Measurements from ENCODE around the gene AGBL4. TPM values are rescaled to one million over a fixed set of nuclear protein-coding genes. Genes with fewer than 3 reads are reported as not detected.

AGBL4 gene
- total and polyA plus RNA-seq, 2 of the 4 experiments (the other 2 are of a cell fraction), result not detected

DNA sequence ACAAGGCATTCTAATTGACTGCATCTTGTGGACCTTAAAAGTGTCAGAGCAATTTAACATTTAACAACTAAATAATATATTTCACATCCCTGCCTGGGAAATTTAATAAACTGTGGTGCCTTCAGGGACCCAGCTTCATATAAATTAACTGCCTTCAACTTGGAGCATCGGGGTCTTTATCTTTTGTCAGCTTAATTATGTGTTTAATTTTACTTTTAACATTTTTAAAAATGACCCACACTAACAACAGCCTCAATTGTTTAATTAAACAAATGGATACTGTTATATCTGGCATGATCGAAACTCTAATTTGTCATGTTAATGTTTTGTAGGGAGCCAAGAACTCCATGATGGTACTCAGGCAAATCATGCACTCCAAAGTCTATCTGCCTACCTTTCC lies 857.7 kb downstream of the AGBL4 start:
- Histone ChIP-seq H3K36me3 (ENCODE audit: control insufficient read depth, insufficient read depth, low read length) (no peaks in the 10 kb centered on the region), H2BK120ac (ENCODE audit: low read depth, low read length) (no peak overlapping the region), H3K56ac (ENCODE audit: extremely low read depth, insufficient read depth, low read length) (no peak overlapping the region), H3K27me3 (ENCODE audit: control insufficient read depth, insufficient read depth, low read length) (no peaks in the 10 kb centered on the region), H2BK15ac (ENCODE audit: low read depth, low read length) (no peak overlapping the region), H2BK5ac (ENCODE audit: low read depth, low read length, poor library complexity, severe bottlenecking) (no peak overlapping the region), H4K8ac (ENCODE audit: low read depth in 2 of 2, low read length in 2 of 2) (no peak overlapping the region), H3K4me1 (ENCODE audit: control insufficient read depth, insufficient read depth, low read length) (no peaks in the 10 kb centered on the region), H3K9me1 (ENCODE audit: insufficient read depth, low read length) (no peaks in the 10 kb centered on the region), H3K4ac (ENCODE audit: low read depth, low read length) (no peak overlapping the region), H3K18ac (ENCODE audit: low read depth, low read length) (no peak overlapping the region), H3K79me1 (ENCODE audit: low read depth in 1 of 2, low read length in 2 of 2) (no peaks in the 10 kb centered on the region), H4K91ac (ENCODE audit: insufficient read depth, low read depth, low read length) (no peak overlapping the region), H2AFZ (replicated peaks; ENCODE audit: low read length, poor library complexity) (no peak overlapping the region), H3K23ac (ENCODE audit: low read depth, low read length) (no peak overlapping the region), H4K5ac (ENCODE audit: low read depth, low read length) (no peak overlapping the region), H2AK9ac (replicated peaks; ENCODE audit: low read depth, low read length, poor library complexity) (no peak overlapping the region), H3K4me3 (ENCODE audit: insufficient read depth, low read depth, low read length) (no peak overlapping the region), H2BK20ac (ENCODE audit: low read depth, low read length) (no peak overlapping the region), H3K9me3 (ENCODE audit: control insufficient read depth, insufficient read depth, low read length) (peaks cover 8% of the 10 kb centered on the region), H3K9ac (ENCODE audit: low read depth, low read length) (no peak overlapping the region), H2AK5ac (ENCODE audit: low read depth, low read length) (no peak overlapping the region), H3K27ac (ENCODE audit: insufficient read depth, low read length) (no peak overlapping the region), H3K4me2 (ENCODE audit: low read depth, low read length) (no peak overlapping the region), H4K20me1 (ENCODE audit: insufficient read depth, low read length) (no peaks in the 10 kb centered on the region), H3K14ac (replicated peaks; ENCODE audit: low read depth, low read length) (no peak overlapping the region)
- TF ChIP-seq, protein P1, sequence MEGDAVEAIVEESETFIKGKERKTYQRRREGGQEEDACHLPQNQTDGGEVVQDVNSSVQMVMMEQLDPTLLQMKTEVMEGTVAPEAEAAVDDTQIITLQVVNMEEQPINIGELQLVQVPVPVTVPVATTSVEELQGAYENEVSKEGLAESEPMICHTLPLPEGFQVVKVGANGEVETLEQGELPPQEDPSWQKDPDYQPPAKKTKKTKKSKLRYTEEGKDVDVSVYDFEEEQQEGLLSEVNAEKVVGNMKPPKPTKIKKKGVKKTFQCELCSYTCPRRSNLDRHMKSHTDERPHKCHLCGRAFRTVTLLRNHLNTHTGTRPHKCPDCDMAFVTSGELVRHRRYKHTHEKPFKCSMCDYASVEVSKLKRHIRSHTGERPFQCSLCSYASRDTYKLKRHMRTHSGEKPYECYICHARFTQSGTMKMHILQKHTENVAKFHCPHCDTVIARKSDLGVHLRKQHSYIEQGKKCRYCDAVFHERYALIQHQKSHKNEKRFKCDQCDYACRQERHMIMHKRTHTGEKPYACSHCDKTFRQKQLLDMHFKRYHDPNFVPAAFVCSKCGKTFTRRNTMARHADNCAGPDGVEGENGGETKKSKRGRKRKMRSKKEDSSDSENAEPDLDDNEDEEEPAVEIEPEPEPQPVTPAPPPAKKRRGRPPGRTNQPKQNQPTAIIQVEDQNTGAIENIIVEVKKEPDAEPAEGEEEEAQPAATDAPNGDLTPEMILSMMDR (conservative IDR thresholded peaks at IDR 0.05; ENCODE audit: low read depth, low read length), result no peak
- TF ChIP-seq MXI1 (IDR thresholded peaks at IDR 0.05; ENCODE audit: borderline replicate concordance, low read depth, low read length) (no peak), SMC3 (IDR thresholded peaks at IDR 0.05; ENCODE audit: low read depth, low read length) (no peak), RCOR1 (IDR thresholded peaks at IDR 0.05; ENCODE audit: insufficient replicate concordance, low read length) (no peak), RAD21 (IDR thresholded peaks at IDR 0.05; ENCODE audit: low read length) (no peak), RFX5 (IDR thresholded peaks at IDR 0.05; ENCODE audit: low read depth, low read length) (no peak), BHLHE40 (IDR thresholded peaks at IDR 0.05; ENCODE audit: low read depth, low read length) (no peak)
- ATAC-seq (ENCODE audit: low read depth) (no peak), DNase-seq (no peak)
- in situ Hi-C loops (cut with MboI; ENCODE audit: low sequenced_read_pairs), result no loop called here
- intact Hi-C loops (cut with micrococcal nuclease), result no loop called here
- ChIA-PET POLR2A (ENCODE audit: unreplicated experiment) (no interaction called here), CTCF (no interaction called here)
- dilution Hi-C loops (cut with HindIII; ENCODE audit: low sequenced_read_pairs, unreplicated experiment), result no loop called here
- WGBS, 2 experiments (ENCODE audit: extremely low coverage in 2 of 2, insufficient read length in 1 of 2), result no CpG with 5 or more reads among the region's 2 CpGs
- BruUV-seq (replicated peaks), result no TSS peak
